GM19351 (cell line): ENCODE results near the gene ZC3H12D.
"Not testable (repeated sequence)": the region's sequence is repeated elsewhere in the genome, so short reads cannot be mapped to it uniquely, and the experiment has no call there.

Source experiments
- ATAC-seq: cut with Tn5 transposase; IDR thresholded peaks from one replicate; pipeline ENCODE4 v1.9.1; 2021; ENCODE audit warnings: mild to moderate bottlenecking, moderate library complexity; ENCODE audit not compliant: unreplicated experiment

The ZC3H12D gene

DNA sequence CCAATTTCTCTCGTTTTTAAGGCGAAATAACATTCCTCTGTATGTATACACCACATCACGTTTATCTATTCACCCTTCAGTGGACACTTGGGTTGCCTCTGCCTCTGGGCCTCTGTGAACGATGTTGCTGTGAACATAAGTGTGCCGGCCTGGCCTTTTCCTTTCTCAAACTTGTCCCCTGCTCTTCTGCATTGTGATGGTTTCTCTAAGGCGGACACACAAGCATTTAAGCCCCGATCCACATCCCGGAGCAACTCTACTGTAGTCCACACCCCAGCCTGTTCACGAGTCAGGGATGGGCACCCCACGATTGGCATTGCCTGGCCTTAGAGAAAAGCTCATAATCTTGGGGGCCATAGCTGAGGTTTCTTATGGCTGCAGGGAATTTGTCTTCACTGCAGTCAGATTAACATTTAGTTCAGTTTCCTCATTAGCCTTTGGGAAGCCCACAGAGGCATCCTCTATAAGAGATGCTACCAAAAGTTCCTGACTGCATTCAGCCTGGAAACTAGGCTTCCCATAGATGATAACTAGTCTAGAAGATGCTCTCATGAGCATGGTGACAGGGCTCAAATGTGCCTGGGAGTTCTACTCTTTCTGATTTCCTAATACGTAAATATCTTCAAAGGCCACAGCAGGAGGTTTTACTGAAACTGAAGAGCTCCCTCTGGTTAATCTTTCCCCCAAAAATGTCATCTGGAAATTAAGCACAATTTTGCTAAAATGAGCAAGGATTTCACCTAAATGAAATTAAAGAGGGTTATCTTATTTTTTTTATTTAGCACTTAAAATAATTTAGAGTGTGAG is 762 bp downstream of the ZC3H12D start:
- no peak for ATAC-seq

DNA sequence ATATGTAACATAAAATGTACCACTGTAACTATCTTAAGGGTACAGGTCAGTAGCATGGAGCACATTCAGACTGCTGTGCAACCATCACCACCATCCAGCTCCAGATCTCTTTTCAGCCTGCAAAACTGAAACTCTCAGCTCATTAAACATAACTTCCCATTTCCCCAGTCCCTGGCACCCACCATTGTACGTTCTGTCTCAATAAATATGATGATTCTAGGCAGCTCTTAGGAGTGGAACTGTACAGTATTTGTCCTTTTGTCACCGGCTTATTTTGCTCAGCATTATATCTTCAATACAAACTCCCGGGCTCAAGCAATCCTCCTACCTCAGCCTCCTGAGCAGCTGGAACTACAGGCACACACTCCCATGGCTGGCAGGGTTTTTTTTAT is 1.5 kb downstream of the ZC3H12D start:
- no peak for ATAC-seq

DNA sequence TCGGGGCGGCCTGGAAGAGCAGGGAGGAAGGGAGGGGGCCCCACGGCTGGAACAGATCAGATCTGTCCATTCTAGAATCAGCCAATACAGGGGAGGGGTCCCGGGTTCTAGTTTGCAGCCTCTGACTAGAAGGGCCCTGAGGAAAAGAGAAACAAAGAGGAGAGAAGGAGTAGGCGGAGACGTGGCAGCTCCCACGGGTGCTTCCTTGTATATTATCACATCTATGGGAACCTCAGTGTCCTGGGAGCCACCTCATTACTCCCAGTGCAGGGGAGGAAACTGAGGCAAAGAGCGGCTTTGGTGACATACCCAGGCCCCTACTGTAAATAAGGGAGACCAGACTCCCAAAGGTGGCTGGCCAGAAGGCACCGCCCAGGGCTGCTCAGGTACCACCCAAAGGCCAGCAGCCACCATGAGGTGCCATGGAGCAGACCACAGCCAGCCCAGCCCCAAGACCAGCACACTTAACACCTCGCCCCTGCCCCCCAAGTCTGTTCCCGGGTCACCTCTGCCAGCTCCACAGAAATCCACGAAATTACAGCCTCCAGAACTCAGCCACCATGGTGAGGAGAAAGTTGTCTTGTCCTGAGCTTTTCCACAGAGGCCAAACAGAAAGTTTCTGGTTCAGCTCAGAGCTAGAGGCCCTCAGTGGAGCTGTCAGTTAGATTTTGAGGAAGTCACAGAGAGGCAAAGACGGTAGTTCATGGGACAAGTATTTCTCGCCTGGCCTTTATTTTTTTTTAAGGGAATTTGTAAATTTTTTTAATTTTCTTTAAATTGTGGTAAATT is 2.1 kb downstream of the ZC3H12D start:
- ATAC-seq, result no peak

DNA sequence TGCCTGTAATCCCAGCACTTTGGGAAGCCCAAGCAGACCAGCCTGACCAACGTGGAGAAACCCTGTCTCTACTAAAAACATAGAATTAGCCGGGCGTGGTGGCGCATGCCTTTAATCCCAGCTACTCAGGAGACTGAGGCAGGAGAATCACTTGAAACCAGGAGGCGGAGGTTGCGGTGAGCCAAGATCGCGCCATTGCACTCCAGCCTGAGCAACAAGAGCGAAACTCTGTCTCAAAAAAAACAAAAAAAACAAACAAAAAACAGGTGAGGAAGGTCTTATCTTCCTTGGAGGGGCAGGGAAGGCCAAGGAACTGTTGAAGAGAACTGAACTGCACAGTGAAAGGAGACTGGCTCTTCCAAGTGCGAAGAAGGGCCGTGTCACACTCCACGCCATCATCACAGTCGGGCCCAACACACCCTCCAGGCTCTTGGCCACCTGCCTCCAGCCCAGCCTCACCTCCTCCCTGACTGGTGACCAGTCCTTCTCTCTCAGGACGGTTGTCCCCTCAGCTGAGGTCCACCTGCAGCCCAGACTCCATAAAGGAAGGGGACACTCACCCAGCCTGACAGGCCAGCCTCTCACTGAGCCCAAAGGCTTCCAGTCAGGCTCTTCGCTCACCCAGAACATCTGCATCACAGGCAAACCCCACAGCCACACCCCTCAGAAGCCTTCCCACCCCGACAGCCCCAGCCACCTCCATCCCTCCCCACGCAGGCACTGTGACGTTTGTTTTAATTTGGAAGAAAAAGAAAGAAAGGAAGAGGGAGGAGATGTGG is 4.1 kb downstream of the ZC3H12D start:
- peak; percentile 25 for ATAC-seq

DNA sequence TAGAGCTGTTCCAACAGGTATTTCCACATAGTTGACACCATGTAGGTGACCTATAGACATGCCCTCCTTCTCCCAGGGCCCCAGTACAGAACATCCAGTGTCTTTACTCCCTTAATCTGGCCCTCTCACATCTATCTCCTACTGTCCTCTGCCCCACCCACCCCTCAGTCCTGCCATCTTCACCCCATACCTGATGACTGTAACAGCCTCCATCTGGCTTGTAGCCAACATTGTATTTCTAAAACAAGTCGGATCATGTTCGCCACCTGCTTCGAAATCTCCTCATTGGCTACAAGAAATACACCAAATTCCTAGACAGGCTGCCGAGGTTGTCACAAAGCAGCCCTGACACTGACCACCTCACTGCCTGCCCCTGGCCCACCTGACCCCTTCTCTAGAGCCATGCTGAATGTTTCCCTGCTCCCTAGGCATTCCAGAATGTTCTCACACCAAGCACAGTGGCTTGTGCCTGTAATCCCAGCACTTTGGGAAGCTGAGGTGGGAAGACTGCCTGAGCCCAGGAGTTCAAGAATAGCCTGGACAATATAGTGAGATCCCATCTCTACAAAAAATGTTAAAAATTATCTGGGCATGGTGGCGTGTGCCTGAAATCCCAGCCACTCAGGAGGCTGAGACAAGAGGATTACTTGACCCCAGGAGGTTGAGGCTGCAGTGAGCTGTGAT is 6.0 kb downstream of the ZC3H12D start:
- ATAC-seq, result no peak

DNA sequence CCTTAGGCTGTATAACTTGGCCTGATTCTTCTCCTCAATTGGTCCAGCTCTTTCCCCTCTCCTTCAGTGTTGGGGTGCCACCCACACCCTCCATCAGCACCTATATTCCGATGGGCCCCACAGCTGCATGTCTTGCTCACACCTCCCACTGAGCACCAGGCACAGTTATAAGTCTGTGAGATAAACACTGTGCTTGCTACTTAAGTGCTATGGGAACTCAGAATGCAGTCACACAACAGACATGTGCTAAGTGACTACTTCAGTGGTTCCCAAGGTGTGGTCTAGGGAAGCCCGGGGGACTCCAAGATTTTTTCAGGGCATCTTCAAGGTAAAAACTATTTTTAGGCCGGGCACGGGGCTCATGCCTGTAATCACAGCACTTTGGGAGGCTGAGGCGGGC is 7.3 kb downstream of the ZC3H12D start:
- no peak for ATAC-seq

DNA sequence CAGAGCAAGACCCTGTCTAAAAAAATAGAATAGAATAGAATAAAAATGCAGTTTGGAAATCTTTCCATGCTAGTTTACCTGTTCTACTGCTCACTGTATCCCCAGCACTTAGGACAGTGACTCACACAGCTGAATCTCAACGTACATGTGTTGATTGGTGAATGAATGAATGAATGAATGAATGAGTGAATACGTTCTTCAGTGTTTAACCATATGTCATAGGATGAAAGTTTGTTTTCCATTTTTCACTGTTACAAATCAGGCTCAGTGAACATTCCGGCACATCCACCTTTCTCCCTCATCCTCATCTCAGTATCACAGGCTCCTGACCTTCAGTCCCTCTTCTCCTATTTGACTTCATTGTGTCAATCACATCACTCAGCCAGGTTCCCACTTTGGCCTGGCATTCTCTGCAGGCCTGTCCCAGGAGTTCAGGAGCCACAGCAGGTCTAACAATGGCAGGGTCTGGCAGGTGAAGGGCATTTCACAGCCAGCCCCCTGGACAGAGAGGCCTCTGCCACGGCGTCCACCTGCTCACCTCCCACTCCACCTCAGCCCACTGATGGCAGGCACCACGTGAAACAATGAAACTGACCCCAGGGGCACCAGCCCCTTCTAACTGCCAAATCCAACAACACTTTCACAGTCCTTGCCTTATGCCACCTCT is 7.9 kb downstream of the ZC3H12D start:
- no peak for ATAC-seq

DNA sequence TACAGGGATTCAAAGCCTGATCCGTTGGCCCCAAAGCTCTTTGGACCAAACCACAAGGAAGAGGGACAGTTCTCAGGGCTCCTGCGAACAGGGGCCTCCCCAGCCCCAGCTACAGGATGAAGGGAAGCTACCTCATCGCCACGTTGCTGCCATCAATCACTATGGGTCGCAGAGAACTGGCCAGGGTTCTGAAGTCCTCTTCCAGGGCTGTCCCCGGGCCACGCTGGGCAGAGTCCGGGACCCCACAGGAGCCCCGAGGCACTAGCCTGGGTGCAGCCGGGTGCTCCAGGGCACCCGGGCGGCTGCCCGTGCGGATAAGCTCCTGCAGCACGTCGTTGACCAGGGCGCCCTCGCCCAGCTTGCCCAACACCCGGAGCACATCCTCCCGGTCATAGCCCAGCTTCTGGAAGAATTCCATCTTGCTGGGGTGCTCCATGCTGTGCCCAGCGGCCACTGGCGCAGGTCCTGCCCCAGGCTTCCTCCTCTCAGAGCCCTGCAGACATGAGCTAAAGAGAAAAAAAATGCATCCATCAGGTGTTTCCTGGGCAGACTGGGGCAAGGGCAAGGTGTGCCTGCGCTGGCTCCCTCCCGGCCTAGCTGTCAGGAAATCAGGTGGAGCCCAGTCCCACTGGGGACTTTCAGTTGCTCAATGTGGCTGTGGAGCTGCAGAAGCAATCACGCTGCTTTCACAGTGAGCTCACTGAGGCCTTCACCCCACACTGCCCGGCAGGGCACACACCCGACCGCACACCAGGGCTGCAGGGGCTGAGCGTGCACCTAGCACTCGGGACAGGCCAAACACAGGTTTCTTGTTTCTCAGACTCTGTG is 10.5 kb downstream of the ZC3H12D start:
- ATAC-seq, result peak; percentile 29

DNA sequence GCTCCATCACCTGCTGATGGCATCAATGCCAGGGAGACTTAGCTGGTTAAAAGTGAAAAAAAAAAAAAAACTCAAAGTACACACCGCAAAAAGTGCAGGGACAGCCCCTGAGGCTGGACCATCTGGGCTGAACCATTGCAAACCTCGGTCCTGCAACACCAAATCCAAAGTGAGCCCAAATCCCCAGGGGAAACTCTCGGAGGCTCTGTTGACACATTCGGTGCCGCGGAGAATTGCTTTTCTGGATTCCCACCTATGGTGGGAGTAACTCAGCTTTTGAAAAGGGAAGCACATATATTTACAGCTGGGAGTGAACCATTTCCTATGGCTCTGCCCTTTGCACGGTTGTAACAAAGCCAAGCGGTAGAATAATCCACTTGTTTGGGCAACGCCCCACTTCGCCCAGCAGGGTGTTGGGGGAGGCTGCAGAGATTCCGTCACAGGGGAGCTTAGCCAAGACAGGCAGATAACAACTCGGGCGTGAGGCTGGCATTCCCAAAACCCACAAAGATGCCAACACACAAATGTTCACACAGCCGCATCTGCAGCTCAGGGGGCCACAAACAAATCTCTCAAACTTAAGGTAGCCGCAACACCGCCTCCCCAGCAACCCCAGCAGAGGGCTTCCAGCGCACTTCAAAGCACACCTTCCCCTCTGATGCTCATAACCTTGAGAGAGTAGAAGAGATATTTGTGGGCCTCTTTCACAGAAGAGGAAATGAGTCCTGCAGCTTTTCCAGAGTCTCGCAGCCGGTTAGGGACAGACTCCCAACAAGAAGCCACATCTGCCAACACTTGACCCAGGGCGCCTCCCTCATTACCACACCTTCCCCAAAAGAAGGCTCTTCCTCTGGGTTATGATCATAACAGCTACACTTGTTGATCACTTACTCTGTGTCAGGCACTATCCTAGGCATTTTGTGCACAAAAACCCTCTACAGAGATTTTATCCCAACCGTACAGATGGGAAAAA is 11.4 kb downstream of the ZC3H12D start:
- ATAC-seq, result no peak

DNA sequence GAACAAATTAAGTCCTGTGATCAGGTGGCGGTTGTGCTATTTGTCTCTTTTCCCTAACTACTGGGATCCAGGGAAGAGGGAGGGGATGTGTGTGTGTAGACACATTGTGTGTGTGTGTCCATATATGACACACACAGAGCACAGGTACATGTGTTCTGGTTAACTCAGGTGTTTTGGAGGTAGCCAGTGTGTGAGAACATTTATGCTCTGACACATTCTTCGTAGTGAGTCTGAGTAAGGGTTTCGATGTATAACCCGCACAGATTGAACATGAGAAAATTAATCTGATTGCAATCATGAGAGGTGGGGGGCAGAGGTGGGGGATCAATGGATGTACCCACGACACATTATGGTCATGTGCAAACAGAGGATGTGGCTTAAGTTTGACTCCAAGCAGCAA is 12.6 kb downstream of the ZC3H12D start:
- ATAC-seq, result no peak

DNA sequence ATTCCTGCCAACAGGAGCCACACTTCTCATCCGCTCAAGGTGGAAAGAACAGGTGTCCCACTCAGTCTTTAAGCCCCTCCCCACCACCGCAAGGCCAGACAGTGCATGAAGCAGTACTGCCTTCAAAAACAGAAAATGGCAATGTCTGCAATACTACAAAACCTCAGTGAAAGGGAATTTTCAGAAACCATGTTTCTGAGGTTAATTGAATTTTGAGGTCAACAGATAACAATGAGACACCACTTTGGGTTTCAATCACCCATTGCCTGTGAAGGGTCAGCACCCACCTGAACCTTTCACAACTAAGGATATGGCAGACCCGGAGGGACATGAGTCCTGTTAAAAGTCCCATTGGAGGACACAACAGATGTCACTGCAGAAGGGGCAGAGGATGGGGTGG is 13.0 kb downstream of the ZC3H12D start:
- peak; percentile 29 for ATAC-seq

DNA sequence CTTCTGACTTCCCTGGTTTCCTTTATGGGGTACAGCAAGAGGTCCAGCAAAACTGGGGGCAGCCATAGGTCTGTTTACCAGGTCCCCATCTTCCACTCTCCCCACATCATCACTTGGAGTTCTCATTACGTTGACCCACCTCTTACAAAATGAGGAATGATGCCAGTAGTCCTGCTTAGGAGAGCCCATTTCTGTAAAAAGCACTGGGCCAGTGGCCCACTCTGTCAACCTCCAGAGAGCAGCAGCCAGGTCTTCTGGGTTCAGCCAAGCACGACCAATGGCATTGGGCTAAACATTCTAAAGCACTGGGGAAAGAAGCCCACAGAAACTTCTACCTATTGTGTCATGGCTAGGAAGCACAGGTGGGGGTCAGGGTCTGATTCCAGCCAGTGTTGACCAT is 13.9 kb downstream of the ZC3H12D start:
- no peak for ATAC-seq

DNA sequence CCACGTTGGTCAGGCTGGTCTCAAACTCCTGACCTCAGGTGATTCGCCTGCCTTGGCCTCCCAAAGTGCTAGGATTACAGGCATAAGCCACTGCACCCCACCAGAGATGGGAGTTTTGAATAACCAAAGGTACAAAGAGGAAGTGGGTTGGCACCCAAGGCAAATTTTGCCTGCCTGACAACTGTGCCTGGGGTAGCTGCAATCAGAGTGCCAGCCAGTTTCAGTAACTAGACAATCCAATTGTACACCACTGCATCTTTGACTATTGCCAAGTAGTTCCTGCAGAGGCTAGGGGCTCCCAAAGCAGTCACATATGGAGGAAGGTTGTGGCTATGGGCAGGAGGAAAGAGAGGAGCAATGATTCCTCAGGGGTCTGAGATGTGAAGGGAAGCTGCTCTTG is 16.6 kb downstream of the ZC3H12D start:
- no peak for ATAC-seq

DNA sequence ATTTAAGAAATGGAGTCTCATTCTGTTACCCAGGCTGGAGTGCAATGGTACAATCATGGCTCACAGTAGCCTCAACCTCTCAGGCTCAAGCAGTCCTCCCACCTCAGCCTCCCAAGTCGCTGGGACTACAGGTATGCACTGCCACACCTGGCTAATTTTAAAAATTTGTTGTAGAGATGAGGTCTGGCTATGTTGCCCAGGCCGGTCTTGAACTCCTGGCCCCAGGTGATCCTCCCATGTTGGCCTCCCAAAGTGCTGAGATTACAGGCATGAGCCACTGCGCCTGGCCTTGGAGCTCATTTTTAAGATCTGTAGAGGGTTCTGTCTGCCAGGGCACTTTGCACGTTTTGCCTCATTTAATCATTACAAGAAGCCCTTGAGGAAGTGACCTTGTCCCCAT is 17.5 kb downstream of the ZC3H12D start:
- ATAC-seq, result no peak

DNA sequence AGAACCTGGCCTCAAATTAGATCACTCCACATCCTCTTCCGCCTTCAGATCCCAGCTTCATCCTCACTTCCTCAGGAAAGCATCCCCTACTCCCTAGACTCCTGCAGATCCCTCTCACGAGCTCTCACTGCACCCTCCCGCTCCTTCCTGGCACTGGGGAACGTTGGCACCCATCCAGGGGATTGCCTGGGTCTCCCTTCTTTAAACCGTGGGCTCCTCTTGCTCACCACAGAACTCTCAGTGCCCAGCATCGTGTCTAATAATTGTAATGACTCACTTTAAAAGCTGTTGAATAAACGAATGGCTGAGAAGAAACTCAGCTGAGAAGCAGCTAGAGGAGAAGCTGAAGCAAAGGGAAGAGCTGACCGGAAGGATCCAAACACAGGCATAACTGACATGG is 20.4 kb downstream of the ZC3H12D start:
- ATAC-seq, result no peak

DNA sequence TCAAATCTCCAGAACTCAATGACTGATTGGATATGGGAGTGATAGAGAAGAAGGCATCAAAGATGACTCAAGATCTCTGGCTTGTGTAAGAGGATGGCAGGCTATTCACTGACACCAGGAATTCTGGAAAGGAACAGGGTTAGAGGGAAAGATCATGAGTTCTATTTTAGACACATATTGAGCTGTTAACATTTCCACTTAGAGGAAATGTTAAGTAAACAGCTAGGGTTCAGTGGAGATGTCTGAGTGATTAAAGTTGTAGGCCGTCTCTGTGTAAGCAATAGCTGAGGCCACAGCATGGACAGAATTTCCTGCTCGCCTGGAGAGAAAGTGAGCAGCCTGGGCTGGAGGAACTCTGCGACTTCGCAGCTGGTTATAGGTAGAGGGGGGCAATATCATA is 21.0 kb downstream of the ZC3H12D start:
- no peak for ATAC-seq

DNA sequence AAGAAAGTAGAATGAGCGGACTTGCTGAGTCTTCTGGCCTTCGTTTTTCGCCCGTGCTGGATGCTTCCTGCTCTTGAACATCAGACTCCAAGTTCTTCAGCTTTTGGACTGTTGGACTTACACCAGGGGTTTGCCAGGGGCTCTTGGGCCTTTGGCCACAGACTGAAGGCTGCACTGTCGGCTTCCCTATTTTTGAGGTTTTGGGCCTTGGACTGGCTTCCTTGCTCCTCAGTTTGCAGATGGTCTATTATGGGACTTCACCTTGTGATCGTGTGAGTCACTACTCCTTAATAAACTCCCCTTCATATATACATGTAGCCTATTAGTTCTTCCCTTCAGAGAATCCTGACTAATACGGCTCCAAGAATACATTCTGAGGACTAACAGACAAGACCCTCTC is 22.1 kb downstream of the ZC3H12D start:
- ATAC-seq, result not testable (repeated sequence)

DNA sequence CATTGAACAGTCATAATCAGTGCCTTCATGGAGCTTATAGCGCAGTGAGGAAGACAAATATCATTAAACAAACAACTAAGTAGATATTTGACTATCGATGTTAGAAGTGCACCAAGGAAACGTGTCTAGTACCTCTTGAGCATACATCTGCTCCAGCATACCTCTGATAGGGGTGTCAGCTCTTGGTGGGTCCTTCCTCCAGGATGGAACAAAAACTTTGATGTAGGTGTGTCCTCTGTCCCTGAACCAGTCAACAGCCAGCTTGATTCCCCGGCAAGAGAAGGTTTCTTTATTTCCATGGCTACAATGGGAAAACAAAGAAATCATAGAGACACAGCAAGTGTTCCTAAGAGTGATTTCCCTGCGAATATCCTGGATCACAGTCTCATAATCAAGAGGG is 23.1 kb downstream of the ZC3H12D start:
- no peak for ATAC-seq
